Sciatic nerve (tissue), 2 donors: Measurements from ENCODE around the gene WHRN. TPM values are rescaled to one million over a fixed set of nuclear protein-coding genes. Genes with fewer than 3 reads are reported as not detected.

Experiments used
- ATAC-seq: fragments of 200-7000 bp; cut with Tn5 transposase; one replicate; pipeline ENCODE4 v1.9.1; 2020; ENCODE audit warnings: mild to moderate bottlenecking, moderate library complexity
- DNase-seq: peaks from one replicate; pipeline ENCODE4 v3.0.0-alpha.2; 2020; ENCODE audit warnings: low spot score
- intact Hi-C: fragments of 100-400 bp; cut with DNase I; formaldehyde crosslinking; loops from one replicate; pipeline ENCODE4 v1.14.2; 2022
- total RNA-seq: library from RNA; stranded (reverse); fragmentation: NEBNext Ultra II Directional; extraction: Animal tissue kit (Norgen Biotek cat#: 25700); gene quantifications from one replicate; pipeline ENCODE4 v1.2.1, GENCODE V29; 2021
- donor health status: DM: no; HTN: no; CAD: no.
- donor health status: DM: no; HTN: no; CAD: no.

Gene WHRN
- total RNA-seq, 1 donor from 2014 or later, result 5.3 TPM

DNA sequence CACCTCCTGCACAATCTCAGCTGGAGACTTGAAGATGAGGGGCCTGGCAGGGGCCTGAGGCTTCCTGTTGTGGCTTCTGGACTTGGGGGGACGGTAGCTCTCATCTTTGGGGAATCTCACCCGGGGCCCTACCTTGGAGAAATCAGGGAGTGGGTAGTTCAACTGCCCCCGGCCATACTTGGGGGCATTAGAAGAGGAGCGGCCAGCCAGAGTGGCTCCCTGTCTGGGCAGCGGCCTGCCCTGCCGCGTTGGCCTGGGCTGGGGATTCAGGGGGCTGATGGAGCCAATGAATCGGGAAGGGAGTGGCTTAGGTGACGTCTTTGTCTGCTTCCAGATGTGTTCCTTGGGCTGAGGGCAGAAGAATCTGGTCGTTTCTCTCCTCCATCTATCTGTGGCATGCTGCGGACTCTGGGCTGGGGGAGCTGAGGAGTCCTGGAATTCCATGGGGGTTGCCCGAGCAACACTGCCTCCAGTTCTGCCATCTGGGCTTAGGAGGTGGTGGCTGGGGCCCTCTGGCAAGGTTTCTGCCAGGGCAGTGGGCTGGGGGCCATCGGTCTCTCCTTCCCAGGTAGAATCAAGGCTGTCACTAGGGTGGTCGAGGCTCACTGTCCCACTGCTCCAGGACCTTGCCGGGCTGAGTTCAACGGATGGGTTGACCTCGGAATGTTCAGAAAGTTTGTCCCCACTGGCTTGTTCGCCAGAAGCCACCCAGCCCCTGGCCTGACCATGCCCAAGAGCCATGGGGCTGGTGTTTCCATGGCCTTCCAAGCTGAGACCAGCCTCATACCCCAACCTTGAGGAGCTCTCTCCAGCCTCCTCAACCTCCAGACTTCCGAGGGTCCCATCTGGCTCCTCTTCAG is 128.5 kb downstream of the WHRN start:
- DNase-seq (no peak), ATAC-seq (no peak)
- intact Hi-C loops, result no loop called here

DNA sequence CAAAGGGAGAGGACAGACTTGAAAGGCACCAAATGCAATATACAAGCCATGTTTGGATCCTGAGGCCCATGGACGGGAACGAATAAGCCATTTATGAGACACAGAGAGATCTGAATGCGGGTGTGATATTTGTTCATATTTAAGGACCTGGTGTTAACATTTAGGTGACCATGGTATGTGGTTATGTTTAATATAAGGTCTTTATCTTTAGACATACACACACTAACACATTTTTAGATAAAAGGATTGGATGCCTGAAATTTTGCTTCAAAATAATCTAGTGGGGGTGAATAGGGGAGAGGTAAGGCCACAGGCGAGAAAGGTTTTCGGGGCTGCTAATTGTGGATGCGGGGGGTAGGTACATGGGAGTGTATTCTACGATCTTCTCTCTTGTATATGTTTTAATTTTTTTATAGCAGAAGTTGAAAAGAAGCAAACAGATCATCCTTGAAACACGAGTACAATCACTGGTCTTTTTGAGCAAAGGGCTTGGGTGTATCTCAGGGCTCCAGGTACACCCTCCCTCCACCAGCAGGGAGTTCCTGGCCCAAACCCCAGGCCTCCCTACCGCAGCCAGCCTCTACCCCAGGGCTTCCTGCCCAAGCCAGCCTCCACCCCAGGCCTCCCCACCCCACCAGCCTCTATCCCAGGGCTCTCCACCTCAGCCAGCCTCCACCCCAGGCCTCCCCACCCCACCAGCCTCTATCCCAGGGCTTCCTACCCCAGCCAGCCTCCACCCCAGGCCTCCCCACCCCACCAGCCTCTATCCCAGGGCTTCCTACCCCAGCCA is 129.7 kb downstream of the WHRN start:
- DNase-seq (no peak), ATAC-seq (no peak)
- intact Hi-C loops, result no loop called here

DNA sequence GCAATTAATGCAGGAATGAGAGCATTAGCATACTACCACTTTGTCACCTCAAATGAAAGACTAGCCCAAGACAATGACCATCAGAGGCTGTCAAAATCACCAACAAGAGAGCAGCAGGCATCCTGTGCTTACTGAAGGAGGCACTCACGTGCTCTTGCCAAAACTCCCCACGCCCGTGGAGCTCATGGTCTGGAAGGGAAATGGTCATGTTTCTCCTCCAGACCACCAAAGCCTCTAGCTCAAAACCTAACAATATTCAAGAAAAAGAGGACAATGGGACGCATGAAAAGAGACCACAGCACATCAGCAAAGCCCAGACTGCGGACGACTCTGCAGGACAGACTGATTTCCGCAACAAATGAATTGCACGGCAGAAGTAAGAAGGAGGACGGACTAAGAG is 130.3 kb downstream of the WHRN start:
- ATAC-seq (no peak), DNase-seq (no peak)
- intact Hi-C loops, result no loop called here

DNA sequence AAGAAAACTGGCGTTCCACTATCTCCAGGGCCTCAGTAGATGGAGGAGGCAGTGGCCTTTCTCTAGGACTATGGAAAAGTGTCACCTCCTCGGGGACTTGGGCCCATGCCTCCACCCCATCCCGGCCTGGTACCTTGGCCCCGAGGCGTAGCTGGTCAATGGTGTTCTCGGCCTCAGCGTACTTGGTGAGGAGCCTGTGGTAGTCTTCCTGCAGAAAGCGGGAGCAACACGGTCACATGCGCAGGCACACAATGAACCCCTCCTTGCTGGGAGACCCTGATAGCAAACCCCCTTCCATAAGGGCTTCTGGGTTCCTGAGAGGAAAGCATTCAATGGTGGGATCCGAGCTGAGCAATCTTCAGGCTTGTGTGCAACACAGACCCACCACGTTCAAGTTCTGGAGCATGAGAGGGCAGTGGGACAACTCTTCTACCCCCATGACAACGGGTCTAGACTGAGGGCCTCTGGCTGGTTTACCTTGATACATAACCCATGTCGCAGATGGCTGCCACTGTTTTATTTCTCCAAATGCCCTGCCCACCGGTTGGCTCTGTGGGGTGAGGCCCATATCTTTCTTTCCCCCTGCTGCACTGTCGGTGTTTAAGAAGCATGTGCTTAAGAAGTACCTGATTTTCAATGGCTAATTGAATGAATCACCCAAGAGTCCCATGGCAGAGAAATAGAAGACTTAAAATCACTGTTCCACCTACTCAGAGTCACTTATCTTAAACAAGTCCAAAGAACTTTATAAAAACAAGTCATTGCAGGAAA is 131.1 kb downstream of the WHRN start:
- ATAC-seq (no peak), DNase-seq (no peak)
- intact Hi-C loops, result no loop called here

DNA sequence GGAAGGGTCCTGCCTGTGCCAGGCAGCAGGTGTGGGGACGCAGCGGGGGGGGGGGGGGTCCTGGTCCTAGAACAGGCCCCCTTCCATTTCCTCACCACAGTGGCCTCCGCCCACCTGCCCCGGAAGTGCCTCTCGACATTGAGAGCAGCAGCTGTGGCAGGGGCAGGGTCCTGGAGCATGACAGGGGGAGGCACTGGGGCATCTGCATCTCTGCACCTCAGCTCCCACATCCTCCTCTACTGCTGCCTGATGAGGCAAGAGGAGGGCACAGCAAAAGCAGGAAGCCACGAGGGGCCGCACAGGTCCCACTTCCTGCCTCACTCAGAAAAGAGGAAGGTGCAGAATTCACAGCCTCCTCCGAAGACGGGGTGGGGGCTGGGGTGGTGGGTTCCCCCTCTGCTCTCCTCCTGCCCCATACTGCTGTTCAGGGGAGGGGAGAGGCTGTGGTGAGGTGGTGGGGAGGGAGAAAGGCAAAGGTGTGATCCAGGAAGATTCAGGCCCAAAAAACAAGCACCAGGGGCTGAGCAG is 132.3 kb downstream of the WHRN start:
- ATAC-seq (peak; percentile 75), DNase-seq (no peak)
- intact Hi-C loops, result no loop called here

DNA sequence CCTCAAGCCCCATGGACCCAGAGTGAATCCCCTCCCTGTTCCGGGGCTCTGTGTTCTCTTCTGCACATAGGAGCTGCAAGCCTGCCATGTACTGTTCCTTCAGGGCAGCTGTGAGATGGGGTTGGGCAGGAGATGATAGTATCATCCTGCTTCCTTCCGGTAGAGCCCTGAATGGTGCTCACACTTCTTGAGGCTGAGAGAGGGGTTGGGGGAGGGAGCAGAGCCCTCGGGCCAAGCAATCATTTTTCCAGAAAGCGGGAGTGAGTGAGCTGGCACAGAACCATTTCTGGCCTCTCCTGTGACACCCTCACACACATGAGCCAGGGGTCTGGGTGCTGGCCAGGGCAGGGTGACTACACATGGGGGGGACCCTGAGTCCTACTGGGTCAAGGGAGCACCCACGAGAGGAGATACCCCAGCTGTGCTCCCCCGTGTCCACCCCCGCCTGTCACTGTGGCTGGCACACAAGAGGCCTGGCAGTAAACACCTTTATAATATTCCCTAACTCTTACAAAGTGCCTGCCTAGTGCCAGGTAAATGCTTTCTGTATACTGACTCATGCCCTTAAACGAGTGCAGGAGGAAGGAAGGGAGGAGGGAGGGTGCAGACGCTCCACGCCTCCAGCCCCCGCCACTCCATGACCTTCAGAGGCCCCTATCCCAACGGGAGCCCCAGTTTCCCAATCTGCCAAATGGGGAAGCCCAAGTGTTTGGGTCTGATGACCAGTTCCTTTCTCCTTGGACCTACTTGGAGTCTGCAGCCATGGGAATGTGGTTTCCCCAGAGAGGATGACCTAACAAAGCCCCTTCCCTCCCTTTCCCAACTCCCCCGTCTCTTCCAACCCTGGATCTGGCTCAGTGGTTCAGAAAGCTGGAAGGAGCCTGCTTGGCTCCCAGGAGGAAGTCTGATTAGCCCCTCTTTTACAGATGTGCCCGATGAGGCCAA is 133.0 kb downstream of the WHRN start:
- no peak for DNase-seq
- intact Hi-C loops, result no loop called here
- ATAC-seq, result peak; percentile 50

DNA sequence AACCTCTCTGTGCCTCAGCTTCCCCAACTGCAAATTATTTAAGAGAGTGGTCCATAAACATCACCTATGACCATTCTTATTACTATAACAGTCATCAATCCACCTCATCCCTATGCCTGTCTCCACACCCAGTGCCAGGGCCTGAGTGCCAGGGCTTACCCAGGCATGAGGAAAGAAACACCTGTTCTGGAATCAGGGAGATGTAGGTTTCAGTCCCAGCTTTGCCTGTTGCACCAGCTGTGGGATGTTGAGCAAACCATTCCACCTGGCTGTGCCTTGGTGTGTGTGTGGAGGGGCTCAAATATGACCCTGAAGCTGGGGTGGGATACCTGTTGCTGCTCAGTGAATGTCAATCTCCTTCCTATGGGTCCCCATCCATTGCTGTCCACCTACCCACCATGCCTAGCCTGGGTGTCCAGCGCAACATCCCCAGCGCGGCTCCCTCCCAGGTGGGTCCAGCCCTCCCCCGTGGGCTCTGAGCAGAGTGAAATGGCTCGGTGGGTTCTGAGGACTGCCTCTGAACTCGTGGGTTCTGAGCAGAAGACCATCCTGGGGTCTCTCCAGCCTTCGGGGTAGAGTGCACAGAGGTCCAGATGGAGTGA is 133.8 kb downstream of the WHRN start:
- DNase-seq, result no peak
- intact Hi-C loops, result no loop called here

DNA sequence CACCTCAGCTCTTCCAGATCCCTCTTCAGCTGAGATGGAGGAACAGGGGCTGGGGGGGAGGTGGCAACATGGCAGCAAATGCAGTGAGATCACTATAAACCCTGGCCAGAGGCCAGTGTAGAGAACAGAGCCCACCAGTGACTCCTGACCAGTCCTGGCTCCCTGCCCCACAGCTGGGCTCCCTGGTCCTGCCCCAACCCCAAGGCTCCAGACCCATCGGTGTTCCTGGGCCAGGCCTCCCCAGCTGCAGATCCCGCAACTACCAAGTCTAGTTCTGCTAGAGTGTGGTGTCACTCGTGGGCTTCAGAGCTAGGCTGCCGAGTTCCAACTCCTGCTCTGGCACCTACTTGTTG is 134.3 kb downstream of the WHRN start:
- DNase-seq (no peak), ATAC-seq (no peak)
- intact Hi-C loops, result no loop called here

More for the DNA sequence above, 133.8 kb downstream of the WHRN start:
- no peak for ATAC-seq

DNA sequence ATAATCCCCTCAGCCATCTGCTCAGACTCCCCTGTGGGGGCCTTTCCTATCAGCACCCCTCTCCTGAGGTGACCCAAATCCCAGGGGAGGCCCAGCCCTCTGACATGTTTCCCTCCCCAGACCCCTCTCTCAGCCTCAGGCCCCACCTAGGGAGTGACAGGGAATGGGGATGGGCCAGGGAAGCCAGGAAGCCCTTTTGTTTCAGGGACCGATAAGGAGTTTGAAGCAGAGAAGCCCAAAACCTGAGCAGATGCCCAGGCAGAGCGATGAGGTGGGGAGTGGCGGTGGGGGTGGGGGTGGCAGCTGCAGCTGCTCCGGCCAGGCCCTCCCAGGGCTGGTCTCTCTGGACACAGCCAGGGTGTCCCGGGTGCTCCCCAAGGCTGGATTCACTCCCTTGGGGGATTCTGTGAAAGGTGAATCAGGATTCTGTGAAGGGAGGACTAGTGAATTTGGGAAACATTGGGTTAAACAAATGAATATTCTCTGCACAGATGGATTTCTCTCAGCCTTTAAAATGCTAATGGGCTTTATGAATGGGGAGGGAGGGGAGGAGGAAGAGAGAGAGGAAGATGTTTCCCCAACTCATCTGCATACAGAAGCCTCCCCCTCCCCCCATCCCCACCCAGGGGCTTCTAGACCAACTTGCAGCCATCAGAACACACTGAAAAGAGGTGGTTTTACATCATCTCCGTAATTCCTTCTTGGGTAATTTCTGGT is 134.9 kb downstream of the WHRN start:
- intact Hi-C loops, result no loop called here
- no peak for DNase-seq
- ATAC-seq, result no peak

DNA sequence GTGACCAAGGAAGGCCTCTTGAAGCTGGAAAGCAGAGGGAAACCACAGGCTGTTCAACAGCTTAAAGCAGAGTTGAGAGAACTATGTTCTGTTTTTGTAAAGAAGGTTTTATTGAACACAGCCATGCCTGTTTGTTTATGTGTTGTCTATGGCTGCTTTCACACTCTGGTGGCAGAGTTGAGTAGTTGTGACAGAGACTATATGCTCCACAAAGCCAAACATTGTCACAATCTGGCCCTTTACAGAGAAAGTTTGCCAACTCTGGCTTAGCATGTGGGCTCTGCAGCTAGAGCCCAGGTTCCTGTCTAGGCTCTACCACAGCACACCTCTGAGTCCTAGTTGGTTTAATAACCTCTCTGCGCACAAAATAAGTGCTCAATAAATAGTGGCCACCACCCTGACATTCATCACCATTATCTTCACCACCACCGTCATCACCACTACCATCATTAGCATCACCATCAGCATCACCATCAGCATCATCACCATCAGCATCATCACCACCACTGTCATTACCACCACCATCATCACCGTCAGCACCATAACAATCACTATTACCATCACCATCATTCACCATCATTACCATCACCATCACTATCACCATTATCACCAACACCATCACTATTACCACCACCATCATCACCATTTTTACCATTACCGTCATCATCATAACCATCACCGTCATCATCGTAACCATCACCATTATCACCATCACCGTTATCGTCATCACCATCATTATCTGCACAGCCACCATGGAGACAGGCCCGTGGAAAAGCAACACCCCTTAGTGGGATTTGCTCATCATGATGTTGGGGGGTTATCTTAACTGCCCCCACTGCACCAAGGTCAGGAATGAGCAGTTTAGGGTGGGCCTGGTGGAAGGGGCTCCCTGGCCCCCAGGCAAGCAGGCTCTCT is 135.8 kb downstream of the WHRN start:
- no peak for ATAC-seq

DNA sequence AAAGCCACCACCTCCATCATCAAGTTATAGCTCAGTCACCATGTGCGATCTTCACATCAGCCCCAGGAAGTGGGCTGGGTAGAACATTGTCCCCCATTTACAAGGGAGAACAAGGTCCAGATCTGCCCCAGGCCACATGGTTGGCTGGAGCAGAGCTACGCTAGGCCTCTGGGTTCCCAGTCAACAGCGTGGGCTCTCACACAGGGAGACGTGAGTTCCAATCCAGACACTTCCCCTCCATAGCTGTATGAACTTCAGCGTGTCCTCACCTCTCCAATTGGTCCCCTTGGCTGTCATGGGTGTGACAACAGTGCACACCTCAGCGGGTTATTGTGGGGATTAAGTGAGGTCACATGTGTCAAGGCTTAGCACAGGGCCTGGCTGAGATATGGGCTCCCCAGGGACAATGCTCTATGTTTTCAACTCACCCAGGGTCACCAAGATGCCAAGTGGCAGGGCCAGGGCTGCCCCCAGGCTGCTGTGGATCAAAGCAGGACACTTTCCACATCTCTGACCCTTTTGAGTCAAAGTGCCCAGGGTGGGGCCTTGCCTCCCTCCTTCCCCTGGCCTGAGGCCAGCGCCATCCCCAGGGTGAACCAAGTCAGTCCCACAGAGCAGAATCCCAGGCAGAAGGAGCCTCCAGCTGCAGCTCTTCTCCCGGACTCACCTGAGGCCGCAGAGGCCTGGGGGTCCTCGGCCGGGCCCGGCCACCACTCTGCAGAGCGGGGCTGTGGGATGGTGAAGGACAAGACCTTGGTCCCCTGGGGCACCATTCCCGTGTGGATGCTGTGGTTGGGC is 137.3 kb downstream of the WHRN start:
- intact Hi-C loops, result no loop called here
- no peak for ATAC-seq
- no peak for DNase-seq

More for the DNA sequence above, 135.8 kb downstream of the WHRN start:
- intact Hi-C loops, result no loop called here
- DNase-seq, result no peak

DNA sequence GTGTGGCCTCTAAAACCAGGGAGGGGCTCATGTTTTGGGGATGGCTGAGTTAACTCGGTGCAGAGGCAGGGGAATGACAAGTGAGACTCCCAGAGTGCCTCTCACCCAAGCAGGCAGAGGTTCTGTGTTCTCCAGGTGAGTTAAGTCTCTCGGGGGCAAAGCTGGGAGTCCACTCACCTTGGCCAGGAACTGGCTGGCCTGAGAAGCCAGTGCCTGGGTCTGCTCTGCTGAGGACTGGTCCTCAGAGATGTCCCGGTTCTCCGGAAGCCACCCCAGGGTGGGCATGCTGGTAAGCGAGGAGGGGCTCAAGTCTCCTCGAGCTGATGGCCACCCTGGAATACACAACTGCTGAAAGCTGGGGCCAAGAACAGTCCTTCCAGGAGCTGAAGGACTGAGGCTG is 137.9 kb downstream of the WHRN start:
- intact Hi-C loops, result no loop called here
- DNase-seq (no peak), ATAC-seq (no peak)

DNA sequence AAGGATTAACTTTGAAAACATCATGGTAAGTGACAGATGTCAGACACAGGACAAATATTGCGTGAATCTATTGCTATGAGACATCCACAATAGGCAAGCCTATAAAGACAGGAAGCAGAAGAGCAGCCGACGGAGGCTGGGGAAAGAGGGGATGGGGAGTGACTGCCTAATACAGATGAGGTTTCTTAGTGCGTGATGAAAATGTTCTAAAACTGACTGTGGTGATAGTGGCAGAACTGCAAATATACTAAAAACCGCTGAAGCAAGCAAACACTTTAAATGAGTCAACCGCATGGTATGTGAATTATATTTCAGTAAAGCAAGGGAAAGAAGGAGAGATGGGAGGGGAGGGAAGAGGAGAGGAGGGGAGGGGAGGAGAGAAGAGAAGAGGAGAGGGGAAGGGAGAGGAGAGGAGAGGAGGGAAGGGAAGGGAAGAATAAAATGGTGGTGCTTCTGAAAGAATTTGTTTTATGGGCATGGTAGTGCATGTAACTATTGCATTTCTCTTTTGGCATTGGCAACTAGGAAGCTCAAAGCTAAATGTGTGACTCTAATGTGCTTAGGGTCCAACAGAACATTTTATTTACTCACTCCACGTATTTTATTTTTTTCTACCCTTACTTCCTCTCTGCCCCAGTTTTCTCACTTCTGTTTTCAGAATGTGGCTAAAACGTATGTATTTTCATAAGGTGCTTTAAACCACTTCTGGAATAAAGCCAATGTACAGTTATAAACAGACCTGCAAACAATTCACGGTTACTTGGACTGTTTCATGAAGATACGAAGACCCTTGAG is 138.7 kb downstream of the WHRN start:
- peak; percentile 16 for ATAC-seq
- intact Hi-C loops, result no loop called here
- no peak for DNase-seq

DNA sequence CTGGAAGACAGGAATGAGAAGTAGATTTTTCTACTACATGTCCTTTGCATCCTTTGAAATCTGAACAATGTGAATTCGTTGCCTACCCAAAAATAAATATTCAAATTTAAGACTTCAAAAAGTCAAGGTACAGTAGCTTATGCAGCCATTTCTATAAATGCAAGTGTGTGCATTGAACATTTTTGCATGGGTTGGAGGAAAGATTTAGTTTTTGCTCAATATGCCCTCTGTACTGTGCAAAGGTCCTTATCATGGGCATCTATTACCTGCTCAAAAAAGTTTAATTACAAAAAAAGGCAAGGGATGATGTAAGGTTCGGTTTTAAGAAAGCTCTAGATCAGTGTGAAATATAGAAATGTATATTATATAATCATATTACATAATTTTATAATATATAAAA is 140.1 kb downstream of the WHRN start:
- ATAC-seq (no peak), DNase-seq (no peak)
- intact Hi-C loops, result no loop called here
